Measurements from ENCODE around the gene PSME1.
A peak's percentile ranks its signal among the peaks of the same experiment; 100 is the strongest.

Gene PSME1

DNA sequence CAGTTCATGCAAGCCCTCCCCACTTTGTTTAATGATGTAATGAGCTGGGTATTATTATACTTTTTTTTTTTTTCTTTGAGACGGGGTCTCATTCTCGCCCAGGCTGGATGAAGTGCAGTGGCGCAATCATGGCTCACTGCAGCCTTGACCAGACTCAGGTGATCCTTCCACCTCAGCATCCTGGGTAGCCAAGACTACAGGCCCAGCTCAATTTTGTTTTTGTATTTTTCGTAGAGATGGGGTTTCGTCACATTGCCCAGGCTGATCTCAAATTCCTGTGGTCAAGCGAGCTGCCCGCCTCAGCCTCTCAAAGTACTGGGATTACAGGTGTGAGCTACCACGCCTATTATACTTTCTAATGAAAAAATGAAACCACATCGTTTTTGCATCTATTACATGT, 25.9 kb upstream of the PSME1 start:
- Histone ChIP-seq H3K9ac (ENCODE audit: low read depth, low read length) (no peak overlapping the region), H3K4me1 (ENCODE audit: insufficient read depth, low read length) (peaks cover 16% of the 10 kb centered on the region), H2AFZ (ENCODE audit: low read depth, low read length) (no peak overlapping the region; the same call in 1 of the 2 replicates), H3K4me2 (ENCODE audit: insufficient read depth, low read length) (no peak overlapping the region), H3K27ac (ENCODE audit: low read length) (no peak overlapping the region), H3K27me3 (ENCODE audit: insufficient read depth, low read length, poor library complexity) (no peaks in the 10 kb centered on the region), H3K4me3 (ENCODE audit: low read depth in 1 of 2, low read length in 2 of 2) (no peak overlapping the region), H3K79me2 (ENCODE audit: insufficient read depth, low read length) (peaks cover 6% of the 10 kb centered on the region), H4K20me1 (ENCODE audit: insufficient read depth, low read length) (no peaks in the 10 kb centered on the region), H3K36me3 (ENCODE audit: insufficient read depth, low read length) (no peaks in the 10 kb centered on the region), H3K9me3 (ENCODE audit: insufficient read depth, low read length, severe bottlenecking) (no peaks in the 10 kb centered on the region)
- no peak for DNase-seq
- TF ChIP-seq CTCF (IDR thresholded peaks at IDR 0.05; ENCODE audit: borderline replicate concordance, extremely low read depth, low read length, poor library complexity, severe bottlenecking), result no peak
- TF ChIP-seq EZH2 (IDR thresholded peaks at IDR 0.05; ENCODE audit: borderline replicate concordance, low read depth, low read length, severe bottlenecking), result no peak
- no peak for ATAC-seq (ENCODE audit: insufficient read depth, low read depth)

DNA sequence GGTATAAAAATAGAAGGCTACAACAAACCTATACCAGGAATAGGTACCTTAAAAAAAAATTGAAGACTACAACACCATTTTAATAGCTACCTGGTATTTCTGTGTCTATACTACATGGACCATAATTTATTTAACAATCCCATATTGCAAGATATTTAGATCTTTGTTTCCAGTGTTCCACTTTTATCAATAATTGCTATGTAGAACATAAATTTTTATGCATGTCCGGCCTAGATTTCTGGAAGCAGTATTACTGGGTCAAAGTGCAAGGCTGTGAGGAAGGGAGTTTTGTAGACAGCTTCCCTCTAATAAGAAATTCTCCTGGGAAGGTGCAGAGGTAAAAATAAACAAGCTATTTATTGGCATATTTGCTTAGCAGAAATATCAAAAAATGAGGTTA, 25.5 kb upstream of the PSME1 start:
- TF ChIP-seq CTCF (IDR thresholded peaks at IDR 0.05; ENCODE audit: borderline replicate concordance, extremely low read depth, low read length, poor library complexity, severe bottlenecking) (no peak), EZH2 (IDR thresholded peaks at IDR 0.05; ENCODE audit: borderline replicate concordance, low read depth, low read length, severe bottlenecking) (no peak)
- no peak overlapping the region for H3K4me2 ChIP-seq (ENCODE audit: insufficient read depth, low read length)
- H3K79me2 ChIP-seq (ENCODE audit: insufficient read depth, low read length), result peaks cover 10% of the 10 kb centered on the region
- no peak overlapping the region for H3K9ac ChIP-seq (ENCODE audit: low read depth, low read length)
- no peak for DNase-seq
- H3K27ac ChIP-seq (ENCODE audit: low read length), result no peak overlapping the region
- H4K20me1 ChIP-seq (ENCODE audit: insufficient read depth, low read length), result no peaks in the 10 kb centered on the region
- H3K4me3 ChIP-seq (ENCODE audit: low read depth in 1 of 2, low read length in 2 of 2), result no peak overlapping the region
- H3K27me3 ChIP-seq (ENCODE audit: insufficient read depth, low read length, poor library complexity), result no peaks in the 10 kb centered on the region
- H3K4me1 ChIP-seq (ENCODE audit: insufficient read depth, low read length), result peaks cover 20% of the 10 kb centered on the region
- H2AFZ ChIP-seq (ENCODE audit: low read depth, low read length), result no peak overlapping the region
- ATAC-seq (ENCODE audit: insufficient read depth, low read depth), result no peak
- no peaks in the 10 kb centered on the region for H3K36me3 ChIP-seq (ENCODE audit: insufficient read depth, low read length)
- no peaks in the 10 kb centered on the region for H3K9me3 ChIP-seq (ENCODE audit: insufficient read depth, low read length, severe bottlenecking)

DNA sequence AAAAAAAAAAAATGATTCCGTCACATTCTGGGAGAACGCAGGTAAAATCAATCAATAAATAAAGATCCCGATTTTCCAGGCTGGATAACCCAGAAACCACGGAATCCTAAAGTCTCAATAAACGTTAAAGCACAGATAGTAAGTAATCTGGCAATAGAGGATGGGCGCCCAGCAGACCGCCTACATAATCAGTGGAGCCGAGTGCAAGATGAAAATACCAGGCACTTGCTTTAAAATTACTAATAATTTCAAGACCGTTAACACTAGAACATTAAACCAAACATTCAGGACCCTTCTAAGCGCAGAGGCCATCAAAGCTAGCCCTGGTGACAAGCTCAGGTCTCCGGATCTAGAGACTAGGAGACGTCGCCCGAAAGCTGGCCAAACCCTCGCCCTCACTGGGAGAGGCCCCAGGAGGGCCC, 22.6 kb upstream of the PSME1 start:
- H2AFZ ChIP-seq (ENCODE audit: low read depth, low read length), result peak overlapping the region; percentile 98
- peaks cover 32% of the 10 kb centered on the region for H3K4me1 ChIP-seq (ENCODE audit: insufficient read depth, low read length)
- no peak for ATAC-seq (ENCODE audit: insufficient read depth, low read depth)
- peaks cover 22% of the 10 kb centered on the region for H3K36me3 ChIP-seq (ENCODE audit: insufficient read depth, low read length)
- no peaks in the 10 kb centered on the region for H3K9me3 ChIP-seq (ENCODE audit: insufficient read depth, low read length, severe bottlenecking)
- TF ChIP-seq CTCF (IDR thresholded peaks at IDR 0.05; ENCODE audit: borderline replicate concordance, extremely low read depth, low read length, poor library complexity, severe bottlenecking) (no peak), EZH2 (IDR thresholded peaks at IDR 0.05; ENCODE audit: borderline replicate concordance, low read depth, low read length, severe bottlenecking) (no peak)
- H3K27ac ChIP-seq (ENCODE audit: low read length), result peak overlapping the region; percentile 100
- peak overlapping the region; percentile 28 to 63 for H3K4me3 ChIP-seq (ENCODE audit: low read depth in 1 of 2, low read length in 2 of 2)
- no peaks in the 10 kb centered on the region for H3K27me3 ChIP-seq (ENCODE audit: insufficient read depth, low read length, poor library complexity)
- no peaks in the 10 kb centered on the region for H4K20me1 ChIP-seq (ENCODE audit: insufficient read depth, low read length)
- peaks cover 22% of the 10 kb centered on the region for H3K79me2 ChIP-seq (ENCODE audit: insufficient read depth, low read length)
- no peak for DNase-seq
- H3K4me2 ChIP-seq (ENCODE audit: insufficient read depth, low read length), result peak overlapping the region; percentile 93
- peak overlapping the region; percentile 76 for H3K9ac ChIP-seq (ENCODE audit: low read depth, low read length)
